K562 (cell line): ENCODE results near the gene C2orf42. TPM values are rescaled to one million over a fixed set of nuclear protein-coding genes. Genes with fewer than 3 reads are reported as not detected.

Source experiments
- BRD9 ChIP-seq: fragments of 450-650 bp; IDR thresholded peaks from 2 replicates; pipeline ENCODE4 v1.6.1; 2018; ENCODE audit warnings: low read depth; ENCODE audit not compliant: partially characterized antibody
- BRF1 ChIP-seq: IDR thresholded peaks from 3 replicates; pipeline ENCODE4 v1.6.1; 2011; ENCODE audit warnings: borderline replicate concordance, mild to moderate bottlenecking; ENCODE audit not compliant: insufficient read length; ENCODE audit errors: extremely low read depth
- CSDE1 ChIP-seq, 2 experiments: fragments of 450-650 bp; IDR thresholded peaks; 2 replicates each; pipeline ENCODE4 v1.6.1; 2016; ENCODE audit warnings: mild to moderate bottlenecking in 1 of 2
- E2F3 ChIP-seq: fragments of 250-450 bp; sonication (Bioruptor Pico); IDR thresholded peaks from 2 replicates; pipeline ENCODE4 v1.4.0; 2020; ENCODE audit warnings: mild to moderate bottlenecking
- FOXP1 ChIP-seq: sonication (generic); formaldehyde crosslinking; IDR thresholded peaks from 2 replicates; pipeline ENCODE4 v1.8.0; 2022; ENCODE audit warnings: mild to moderate bottlenecking, missing genetic modification reagents
- HDAC8 ChIP-seq: fragments of 450-650 bp; IDR thresholded peaks from 2 replicates; pipeline ENCODE4 v1.6.1; 2016; ENCODE audit warnings: mild to moderate bottlenecking, missing genetic modification characterization, moderate library complexity, missing compliant biosample characterization
- JUND ChIP-seq, 2 experiments: IDR thresholded peaks; 2 replicates in 1 of 2; 3 replicates in 1 of 2; pipeline ENCODE4 v1.6.1; 2011; ENCODE audit warnings: borderline replicate concordance in 2 of 2, low read depth in 2 of 2, low read length in 2 of 2, improper control_type of control experiment in 1 of 2, missing biosample characterization in 1 of 2, missing genetic modification characterization in 1 of 2, missing genetic modification reagents in 1 of 2
- NR3C1 ChIP-seq: sonication (generic); formaldehyde crosslinking; IDR thresholded peaks from 2 replicates; pipeline ENCODE4 v1.8.1; 2022; ENCODE audit warnings: missing genetic modification reagents
- SRSF7 ChIP-seq: fragments of 200-400 bp; formaldehyde crosslinking; optimal IDR thresholded peaks from 2 replicates; pipeline ENCODE3; 2017; ENCODE audit warnings: mild to moderate bottlenecking, low read depth, low read length
- ZEB2 ChIP-seq: fragments of 450-650 bp; IDR thresholded peaks from 2 replicates; pipeline ENCODE4 v1.6.1; 2016
- ZFX ChIP-seq: sonication (generic); formaldehyde crosslinking; IDR thresholded peaks from 2 replicates; pipeline ENCODE4 v1.8.0; 2022; ENCODE audit warnings: mild to moderate bottlenecking, missing genetic modification reagents, moderate library complexity
- polyA plus RNA-seq, 8 experiments: library from polyadenylated mRNA; depleted of rRNA in 4 of 8; stranded (reverse) in 5 of 8; unstranded in 3 of 8; fragments of >200 nt; fragmentation: Nextera tagmentation in 2 of 8; fragmentation: Illumina TruSeq in 1 of 8; extraction: Ambion mirVana in 2 of 8; extraction: Trizol in 1 of 8; gene quantifications; 2 replicates each; pipeline versions ENCODE4 v1.2.1 to v1.2.3, GENCODE V29; 2011 to 2014; ENCODE audit warnings: inconsistent platforms in 1 of 8, missing spikeins in 1 of 8
- total RNA-seq, 7 experiments: library from RNA; depleted of rRNA in 6 of 7; stranded (reverse); fragments of >200 nt in 6 of 7; fragmentation: Illumina TruSeq in 2 of 7; extraction: Trizol in 2 of 7; gene quantifications; 2 replicates each; pipeline versions ENCODE4 v1.2.1 to v1.2.3, GENCODE V29; 2011 to 2021; ENCODE audit warnings: low replicate concordance in 1 of 7
- TF ChIP-seq, protein P1 (sequence below): fragments of 250-450 bp; sonication (Bioruptor Pico); IDR thresholded peaks from 2 replicates; pipeline ENCODE4 v1.5.0; 2020; ENCODE audit warnings: mild to moderate bottlenecking
- TF ChIP-seq, protein P2 (sequence below): sonication (generic); IDR thresholded peaks from 2 replicates; pipeline ENCODE4 v1.6.1; 2016
- TF ChIP-seq, protein P3 (sequence below): fragments of 450-650 bp; conservative IDR thresholded peaks from 2 replicates; pipeline ENCODE4 v1.6.1; 2016; ENCODE audit warnings: missing genetic modification characterization, low read depth, mild to moderate bottlenecking, missing compliant biosample characterization, moderate library complexity
- TF ChIP-seq, protein P4 (sequence below): fragments of 250-450 bp; sonication (Bioruptor Pico); IDR thresholded peaks from 2 replicates; pipeline ENCODE4 v1.8.0; 2021; ENCODE audit warnings: mild to moderate bottlenecking, moderate library complexity
- TF ChIP-seq, protein P5 (sequence below): sonication (generic); formaldehyde crosslinking; IDR thresholded peaks from 2 replicates; pipeline ENCODE4 v1.8.0; 2022; ENCODE audit warnings: mild to moderate bottlenecking, missing genetic modification reagents, borderline replicate concordance
- TF ChIP-seq, protein P6 (sequence below): fragments of 250-450 bp; sonication (Bioruptor Pico); IDR thresholded peaks from 2 replicates; pipeline ENCODE4 v1.4.0; 2020; ENCODE audit warnings: mild to moderate bottlenecking, moderate library complexity

The C2orf42 gene
- total and polyA plus RNA-seq, 9 of the 15 experiments (the other 6 are each of a cell fraction or from before 2014, with no cell fraction given): 4.6 to 10.9 (median 7.5) TPM

DNA sequence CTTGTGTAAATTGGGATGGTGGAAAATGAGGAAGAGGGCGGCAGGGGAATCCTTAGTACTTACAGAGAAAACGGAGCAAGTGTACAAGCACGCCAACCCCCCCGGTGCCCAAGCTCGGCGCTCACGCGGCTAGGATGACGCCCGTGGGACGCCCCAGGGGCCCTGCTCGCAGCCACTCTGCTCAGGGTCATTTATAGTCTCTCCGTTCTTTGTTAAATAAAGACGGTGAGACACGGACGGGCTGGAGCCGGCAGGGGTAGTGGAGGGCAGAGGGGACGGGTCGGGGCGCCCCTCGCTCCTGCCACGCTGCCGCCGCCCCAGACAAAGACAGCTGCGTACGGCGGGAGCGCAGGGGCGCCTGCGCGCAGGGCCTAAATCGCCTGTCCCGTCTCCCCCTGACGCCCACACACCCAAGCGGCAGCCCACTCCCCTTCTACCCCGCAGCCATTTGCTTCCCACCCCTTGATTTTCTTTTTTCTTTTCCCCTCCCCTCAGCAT is 65.8 kb downstream of the C2orf42 start (continued):
- TF ChIP-seq, protein P1, sequence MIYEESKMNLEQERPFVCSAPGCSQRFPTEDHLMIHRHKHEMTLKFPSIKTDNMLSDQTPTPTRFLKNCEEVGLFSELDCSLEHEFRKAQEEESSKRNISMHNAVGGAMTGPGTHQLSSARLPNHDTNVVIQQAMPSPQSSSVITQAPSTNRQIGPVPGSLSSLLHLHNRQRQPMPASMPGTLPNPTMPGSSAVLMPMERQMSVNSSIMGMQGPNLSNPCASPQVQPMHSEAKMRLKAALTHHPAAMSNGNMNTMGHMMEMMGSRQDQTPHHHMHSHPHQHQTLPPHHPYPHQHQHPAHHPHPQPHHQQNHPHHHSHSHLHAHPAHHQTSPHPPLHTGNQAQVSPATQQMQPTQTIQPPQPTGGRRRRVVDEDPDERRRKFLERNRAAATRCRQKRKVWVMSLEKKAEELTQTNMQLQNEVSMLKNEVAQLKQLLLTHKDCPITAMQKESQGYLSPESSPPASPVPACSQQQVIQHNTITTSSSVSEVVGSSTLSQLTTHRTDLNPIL (CRISPR knock-in tag): no peak
- no peak for TF ChIP-seq SRSF7
- TF ChIP-seq, protein P2, sequence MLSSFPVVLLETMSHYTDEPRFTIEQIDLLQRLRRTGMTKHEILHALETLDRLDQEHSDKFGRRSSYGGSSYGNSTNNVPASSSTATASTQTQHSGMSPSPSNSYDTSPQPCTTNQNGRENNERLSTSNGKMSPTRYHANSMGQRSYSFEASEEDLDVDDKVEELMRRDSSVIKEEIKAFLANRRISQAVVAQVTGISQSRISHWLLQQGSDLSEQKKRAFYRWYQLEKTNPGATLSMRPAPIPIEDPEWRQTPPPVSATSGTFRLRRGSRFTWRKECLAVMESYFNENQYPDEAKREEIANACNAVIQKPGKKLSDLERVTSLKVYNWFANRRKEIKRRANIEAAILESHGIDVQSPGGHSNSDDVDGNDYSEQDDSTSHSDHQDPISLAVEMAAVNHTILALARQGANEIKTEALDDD: no peak
- no peak for TF ChIP-seq JUND (IDR thresholded peaks at IDR 0.05; ENCODE audit: borderline replicate concordance, low read depth, low read length)
- TF ChIP-seq JUND (tag; IDR thresholded peaks at IDR 0.05; ENCODE audit: borderline replicate concordance, low read depth, low read length): no peak
- TF ChIP-seq ZFX: peak; percentile 78
- TF ChIP-seq BRF1: no peak
- TF ChIP-seq, protein P3, sequence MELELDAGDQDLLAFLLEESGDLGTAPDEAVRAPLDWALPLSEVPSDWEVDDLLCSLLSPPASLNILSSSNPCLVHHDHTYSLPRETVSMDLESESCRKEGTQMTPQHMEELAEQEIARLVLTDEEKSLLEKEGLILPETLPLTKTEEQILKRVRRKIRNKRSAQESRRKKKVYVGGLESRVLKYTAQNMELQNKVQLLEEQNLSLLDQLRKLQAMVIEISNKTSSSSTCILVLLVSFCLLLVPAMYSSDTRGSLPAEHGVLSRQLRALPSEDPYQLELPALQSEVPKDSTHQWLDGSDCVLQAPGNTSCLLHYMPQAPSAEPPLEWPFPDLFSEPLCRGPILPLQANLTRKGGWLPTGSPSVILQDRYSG (tag): no peak; the same call in 1 of the 2 replicates
- TF ChIP-seq, protein P4, sequence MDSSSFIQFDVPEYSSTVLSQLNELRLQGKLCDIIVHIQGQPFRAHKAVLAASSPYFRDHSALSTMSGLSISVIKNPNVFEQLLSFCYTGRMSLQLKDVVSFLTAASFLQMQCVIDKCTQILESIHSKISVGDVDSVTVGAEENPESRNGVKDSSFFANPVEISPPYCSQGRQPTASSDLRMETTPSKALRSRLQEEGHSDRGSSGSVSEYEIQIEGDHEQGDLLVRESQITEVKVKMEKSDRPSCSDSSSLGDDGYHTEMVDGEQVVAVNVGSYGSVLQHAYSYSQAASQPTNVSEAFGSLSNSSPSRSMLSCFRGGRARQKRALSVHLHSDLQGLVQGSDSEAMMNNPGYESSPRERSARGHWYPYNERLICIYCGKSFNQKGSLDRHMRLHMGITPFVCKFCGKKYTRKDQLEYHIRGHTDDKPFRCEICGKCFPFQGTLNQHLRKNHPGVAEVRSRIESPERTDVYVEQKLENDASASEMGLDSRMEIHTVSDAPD (CRISPR knock-in tag): no peak
- TF ChIP-seq CSDE1 (IDR thresholded peaks at IDR 0.05): no peak
- TF ChIP-seq, protein P5, sequence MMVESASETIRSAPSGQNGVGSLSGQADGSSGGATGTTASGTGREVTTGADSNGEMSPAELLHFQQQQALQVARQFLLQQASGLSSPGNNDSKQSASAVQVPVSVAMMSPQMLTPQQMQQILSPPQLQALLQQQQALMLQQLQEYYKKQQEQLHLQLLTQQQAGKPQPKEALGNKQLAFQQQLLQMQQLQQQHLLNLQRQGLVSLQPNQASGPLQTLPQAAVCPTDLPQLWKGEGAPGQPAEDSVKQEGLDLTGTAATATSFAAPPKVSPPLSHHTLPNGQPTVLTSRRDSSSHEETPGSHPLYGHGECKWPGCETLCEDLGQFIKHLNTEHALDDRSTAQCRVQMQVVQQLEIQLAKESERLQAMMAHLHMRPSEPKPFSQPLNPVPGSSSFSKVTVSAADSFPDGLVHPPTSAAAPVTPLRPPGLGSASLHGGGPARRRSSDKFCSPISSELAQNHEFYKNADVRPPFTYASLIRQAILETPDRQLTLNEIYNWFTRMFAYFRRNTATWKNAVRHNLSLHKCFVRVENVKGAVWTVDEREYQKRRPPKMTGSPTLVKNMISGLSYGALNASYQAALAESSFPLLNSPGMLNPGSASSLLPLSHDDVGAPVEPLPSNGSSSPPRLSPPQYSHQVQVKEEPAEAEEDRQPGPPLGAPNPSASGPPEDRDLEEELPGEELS (CRISPR knock-in tag): no peak
- TF ChIP-seq E2F3: peak; percentile 58; the same call in 1 of the 2 replicates
- TF ChIP-seq ZEB2: no peak
- TF ChIP-seq BRD9: no peak
- no peak for TF ChIP-seq FOXP1 (CRISPR knock-in tag)
- TF ChIP-seq, protein P6, sequence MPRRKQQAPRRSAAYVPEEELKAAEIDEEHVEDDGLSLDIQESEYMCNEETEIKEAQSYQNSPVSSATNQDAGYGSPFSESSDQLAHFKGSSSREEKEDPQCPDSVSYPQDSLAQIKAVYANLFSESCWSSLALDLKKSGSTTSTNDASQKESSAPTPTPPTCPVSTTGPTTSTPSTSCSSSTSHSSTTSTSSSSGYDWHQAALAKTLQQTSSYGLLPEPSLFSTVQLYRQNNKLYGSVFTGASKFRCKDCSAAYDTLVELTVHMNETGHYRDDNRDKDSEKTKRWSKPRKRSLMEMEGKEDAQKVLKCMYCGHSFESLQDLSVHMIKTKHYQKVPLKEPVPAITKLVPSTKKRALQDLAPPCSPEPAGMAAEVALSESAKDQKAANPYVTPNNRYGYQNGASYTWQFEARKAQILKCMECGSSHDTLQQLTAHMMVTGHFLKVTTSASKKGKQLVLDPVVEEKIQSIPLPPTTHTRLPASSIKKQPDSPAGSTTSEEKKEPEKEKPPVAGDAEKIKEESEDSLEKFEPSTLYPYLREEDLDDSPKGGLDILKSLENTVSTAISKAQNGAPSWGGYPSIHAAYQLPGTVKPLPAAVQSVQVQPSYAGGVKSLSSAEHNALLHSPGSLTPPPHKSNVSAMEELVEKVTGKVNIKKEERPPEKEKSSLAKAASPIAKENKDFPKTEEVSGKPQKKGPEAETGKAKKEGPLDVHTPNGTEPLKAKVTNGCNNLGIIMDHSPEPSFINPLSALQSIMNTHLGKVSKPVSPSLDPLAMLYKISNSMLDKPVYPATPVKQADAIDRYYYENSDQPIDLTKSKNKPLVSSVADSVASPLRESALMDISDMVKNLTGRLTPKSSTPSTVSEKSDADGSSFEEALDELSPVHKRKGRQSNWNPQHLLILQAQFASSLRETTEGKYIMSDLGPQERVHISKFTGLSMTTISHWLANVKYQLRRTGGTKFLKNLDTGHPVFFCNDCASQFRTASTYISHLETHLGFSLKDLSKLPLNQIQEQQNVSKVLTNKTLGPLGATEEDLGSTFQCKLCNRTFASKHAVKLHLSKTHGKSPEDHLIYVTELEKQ (CRISPR knock-in tag): no peak
- TF ChIP-seq NR3C1 (CRISPR knock-in tag): no peak
- 0 out of 2 replicates have a peak, but pooled peaks have one; percentile 73 for TF ChIP-seq HDAC8 (tag)
